ENCODE measurements around the gene SCFD1.
"Not testable (repeated sequence)": the region's sequence is repeated elsewhere in the genome, so short reads cannot be mapped to it uniquely, and the experiment has no call there.

Gene SCFD1

DNA sequence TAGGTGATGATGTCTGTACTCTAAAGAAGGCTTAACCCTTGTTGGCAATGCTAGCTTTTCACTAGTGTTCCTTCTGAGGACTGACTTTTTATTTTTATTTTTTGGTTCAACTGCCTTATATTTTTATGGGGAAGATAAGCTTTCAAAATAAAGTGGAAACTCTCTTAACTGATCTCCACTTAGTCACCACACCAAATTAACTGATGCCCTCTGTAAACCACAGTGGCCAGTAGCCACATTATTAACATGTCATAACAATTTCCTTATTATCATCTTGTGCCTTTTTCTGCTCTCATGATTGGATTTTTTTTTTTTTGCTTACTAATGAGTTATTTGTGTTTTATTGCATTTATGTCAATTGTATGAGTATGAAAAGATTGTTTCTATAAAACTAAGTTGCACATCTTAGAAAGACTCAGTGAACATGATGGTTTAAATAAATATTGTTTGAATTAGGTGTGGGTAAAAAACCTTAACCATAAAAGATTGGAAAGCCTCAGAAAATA lies 56.9 kb downstream of the SCFD1 start:
- DNase-seq = no peak

DNA sequence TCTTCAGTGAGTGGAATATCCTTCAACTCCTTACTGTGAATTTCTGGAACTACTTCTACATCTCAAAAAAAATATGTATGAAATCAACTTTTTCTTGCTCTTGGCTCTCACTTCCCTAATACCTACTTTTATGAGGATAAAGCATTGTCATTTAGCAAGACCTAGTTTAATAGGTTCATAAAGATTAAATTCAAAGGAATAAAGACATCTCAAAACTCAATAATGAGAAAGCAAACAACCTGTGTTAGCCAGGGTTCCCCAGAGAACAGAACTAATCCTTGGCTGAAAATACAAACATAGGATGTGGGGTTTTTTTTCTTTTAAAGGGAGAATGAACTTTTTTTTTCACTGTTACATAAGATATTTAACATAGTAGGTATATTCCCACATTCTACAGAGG lies 57.9 kb downstream of the SCFD1 start:
- no peak for DNase-seq

DNA sequence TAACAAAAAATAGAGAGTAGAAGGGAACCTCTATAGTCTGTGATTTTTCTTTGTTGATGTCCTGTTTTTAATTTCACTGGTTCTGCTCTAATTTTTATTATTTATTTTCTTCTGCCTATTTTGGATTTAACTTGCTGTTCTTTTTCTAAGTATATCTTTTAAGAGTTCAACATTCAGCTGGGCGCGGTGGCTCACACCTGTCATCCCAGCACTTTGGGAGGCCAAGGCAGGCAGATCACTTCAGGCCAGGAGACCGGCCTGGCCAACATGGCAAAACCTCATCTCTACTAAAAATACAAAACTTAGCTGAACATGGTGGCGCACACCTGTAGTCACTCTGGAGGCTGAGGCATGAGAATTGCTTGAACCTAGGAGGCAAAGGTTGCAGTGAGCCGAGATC lies 58.7 kb downstream of the SCFD1 start:
- DNase-seq = not testable (repeated sequence)

DNA sequence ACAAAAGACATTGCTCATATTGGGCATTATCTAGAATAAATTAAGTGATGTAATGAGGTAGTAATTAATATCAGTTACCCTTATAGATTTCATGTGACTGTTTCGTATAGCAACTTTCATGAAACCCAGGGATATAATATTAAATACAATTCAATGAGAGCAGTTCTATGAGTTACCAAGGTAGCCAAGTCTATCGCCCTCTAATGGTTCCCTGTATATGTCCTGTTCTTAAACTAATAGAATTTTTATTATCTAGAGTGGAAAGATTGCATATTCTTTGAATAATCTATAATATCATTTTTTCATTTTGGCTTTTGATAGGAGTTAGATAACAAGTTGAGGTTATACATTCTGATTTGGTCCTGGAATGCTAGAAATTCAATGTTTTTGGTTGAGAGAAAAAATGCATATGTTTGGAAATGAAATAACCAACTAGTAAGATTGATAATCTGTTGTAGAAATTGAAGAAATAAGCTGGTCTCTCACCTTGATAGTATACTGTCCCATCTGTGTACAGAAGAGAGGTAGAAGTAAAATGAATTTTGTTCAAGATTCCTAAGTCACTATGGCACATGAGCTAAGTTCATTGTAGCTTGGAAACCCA lies 59.7 kb downstream of the SCFD1 start:
- no peak for DNase-seq

DNA sequence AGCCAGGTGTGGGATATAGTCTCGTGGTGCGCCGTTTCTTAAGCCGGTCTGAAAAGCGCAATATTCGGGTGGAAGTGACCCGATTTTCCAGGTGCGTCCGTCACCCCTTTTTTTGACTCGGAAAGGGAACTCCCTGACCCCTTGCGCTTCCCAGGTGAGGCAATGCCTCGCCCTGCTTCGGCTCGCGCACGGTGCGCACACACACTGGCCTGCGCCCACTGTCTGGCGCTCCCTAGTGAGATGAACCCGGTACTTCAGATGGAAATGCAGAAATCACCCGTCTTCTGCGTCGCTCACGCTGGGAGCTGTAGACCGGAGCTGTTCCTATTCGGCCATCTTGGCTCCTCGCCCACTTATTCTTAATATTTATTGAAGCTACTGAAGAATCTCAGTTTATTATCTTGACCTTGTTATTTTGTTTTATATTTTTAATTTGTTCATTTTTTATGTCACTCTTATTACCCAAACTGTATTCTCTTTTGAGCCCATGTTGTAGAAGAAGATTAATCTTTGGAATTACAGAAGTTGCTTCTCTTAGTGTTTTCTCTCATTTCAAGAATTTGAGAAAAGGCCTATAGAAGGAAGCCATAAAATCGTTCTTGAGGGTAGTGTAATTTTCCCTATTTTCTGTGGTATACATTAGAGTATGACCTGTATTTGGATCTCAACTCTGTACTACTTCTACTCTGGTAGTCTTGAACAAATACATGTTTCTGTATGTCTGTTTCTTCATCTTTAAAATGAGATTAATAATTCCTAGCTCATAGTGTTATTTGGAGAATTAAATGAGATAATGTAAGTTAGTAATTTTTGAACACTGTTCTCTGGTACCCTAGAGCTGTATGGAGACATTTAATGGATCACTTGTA lies 68.6 kb downstream of the SCFD1 start:
- DNase-seq = peak; percentile 59

DNA sequence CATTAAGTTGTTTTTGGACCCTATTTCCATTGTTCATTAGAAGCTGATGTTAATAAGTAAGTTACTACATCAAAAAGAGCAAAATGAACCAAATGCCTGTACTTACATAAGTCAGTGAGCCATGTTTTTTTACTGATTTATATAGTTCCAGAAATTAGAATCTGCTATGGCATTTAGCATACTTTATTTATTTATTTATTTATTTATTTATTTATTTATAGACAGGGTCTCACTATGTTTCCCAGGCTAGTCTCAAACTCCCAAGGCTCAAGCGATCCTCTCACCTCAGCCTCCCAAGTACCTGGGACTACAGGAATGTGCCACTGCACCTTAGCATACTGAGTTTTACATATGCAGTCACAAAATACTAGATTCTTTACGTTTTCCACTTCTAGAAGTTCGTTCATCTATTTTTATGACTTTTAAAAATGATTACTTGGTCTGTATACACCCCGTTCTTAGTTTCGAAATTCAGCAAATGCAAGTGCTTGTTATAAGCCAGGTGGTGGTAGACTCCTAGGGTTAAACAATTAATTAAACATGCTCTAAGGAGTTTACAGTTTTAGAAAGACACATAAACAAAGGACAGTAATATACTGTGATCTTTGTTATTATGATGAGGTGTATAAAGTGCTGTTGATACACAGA lies 69.8 kb downstream of the SCFD1 start:
- DNase-seq = no peak

DNA sequence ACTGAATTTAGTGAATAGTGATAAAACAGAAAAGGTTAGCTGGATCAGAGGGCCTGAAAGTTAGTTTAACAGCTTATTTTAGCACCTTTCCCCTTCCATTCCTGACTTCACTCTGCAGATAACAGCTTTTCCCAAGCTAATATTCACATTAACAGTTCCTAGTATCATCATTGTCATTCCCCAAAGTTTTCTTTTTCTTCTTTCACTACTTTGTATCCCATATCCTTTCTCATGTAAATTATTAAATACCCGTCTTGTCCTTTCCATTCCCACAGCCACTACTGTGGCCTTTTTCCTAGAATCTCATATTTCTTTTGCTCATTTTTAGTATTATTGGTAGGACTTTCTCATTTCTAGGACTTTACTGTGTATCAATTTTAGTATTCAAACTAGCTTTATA lies 70.5 kb downstream of the SCFD1 start:
- DNase-seq = no peak

DNA sequence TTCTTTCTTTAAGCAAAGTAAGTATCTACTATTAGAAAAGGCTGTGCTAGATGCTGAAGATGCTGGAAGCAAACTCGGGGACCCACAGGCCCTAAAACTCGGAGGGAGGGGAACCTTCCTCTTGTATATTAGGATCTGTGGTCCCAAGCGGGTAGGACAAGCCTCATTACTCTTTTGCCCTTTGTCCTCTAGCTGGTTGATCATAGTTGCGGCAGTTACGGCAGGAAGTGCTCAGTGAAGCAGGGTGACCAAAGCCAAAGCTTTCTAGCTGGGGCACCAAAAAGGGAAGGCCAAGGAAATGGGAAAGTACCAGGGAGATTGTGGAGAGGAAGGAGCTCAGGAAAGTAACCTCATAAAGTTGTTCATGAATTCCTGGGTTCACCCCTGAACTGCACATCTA lies 76.3 kb downstream of the SCFD1 start:
- no peak for DNase-seq

DNA sequence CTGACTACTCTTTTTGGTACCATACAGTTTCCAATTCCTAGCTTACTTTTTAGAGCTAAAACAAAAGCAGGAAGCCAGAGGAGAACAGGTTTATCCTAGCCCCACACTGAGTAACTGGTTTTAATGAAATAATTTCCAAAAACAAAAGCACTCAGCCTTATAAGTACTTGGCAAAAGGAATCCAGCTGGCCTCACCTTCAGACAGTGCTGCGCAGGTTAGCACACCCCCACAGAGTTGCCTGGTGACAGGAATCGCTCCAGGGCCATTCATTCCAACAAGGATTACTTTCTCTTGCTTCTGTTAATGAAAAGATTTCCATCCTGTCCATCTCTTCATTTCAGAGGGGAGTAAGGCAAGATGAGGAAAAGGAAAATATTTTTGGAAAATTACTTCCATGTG lies 84.6 kb downstream of the SCFD1 start:
- DNase-seq = no peak

DNA sequence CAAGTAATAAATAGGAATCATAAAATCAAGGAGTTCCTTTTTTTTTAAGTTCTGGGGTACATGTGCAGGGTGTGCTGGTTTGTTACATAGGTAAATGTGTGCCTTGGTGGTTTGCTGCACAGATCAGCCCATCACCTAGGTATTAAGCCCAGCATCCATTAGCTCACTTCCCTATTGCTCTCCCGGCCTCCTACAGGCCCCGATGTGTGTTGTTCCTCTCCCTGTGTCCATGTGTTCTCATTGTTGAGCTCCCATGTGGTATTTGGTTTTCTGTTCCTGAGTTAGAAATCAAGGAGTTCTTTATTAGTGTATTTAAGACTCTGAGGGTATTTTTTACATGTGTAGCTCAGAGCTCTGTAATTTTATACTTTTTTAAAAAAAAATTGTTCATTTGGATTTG lies 86.0 kb downstream of the SCFD1 start:
- DNase-seq = no peak

DNA sequence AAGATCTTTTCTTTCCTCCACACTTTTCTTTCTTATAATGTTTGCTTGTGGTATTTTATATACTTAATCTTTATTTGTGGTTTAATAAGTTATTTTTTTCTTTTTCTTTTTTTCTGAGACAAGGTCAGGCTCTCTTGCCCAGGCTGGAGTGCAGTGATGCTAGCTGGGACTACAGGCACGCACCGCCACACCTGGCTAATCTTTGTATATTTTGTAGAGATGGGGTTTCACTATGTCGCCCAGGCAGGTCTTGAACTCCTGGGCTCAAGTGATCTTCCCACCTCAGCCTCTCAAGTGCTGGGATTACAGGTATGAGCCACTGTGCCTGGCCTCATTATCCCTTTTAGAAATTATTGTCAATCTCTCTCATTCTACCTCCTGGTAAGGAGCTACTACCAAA lies 87.1 kb downstream of the SCFD1 start:
- no peak for DNase-seq

DNA sequence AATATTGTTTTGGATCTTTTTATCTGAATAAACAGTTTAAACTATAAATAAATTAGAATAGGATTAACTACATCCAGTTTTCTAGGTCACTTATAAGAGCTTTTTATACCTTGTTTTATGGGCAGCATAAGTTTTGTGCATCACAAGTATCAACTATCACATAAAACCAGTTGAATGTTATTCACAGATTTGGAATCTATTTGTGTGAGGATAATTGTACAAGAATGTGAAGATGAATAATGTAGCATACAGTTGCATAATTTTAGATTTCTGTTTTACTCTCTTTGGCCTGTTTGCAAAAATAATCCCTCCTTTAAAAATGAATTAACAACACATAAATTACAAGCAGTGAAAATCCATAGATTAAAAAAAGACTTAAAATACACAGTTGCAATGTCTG lies 88.8 kb downstream of the SCFD1 start:
- no peak for DNase-seq

DNA sequence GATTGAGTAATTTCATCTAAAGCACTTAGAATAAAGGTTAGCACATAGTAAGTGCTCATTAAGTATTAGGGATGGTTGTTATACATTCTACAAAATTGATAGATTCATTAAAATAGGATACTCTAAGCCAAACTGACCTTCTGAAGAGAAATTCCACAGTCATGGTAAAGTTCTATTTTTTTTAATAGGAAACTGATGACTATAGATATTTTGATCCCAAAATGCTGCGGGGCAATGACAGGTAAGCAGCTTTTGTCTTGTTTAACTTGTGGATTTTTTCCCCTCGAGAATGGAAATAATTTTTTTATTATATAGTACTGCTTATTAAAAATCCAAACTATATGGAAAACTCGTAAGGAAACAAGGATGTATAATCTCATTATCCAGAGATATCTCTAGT lies 97.0 kb downstream of the SCFD1 start:
- DNase-seq = no peak

DNA sequence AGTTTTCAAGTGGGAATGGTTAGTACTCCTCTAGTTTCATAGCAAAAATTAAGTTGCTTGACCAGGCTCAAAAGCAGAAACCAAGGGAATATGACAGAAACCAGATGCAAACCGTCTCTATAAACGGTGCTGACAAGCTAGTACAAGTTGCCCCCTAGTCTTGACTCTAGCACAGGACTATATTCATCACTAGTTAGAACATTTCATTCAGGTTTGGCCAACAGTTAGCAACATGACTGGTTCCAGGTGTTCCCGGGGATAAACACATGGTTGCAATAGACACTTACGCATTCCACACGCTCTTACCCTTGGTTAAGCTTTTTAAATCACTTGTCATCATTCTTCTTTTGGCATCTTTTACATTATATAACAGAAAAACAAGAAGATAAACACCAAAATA lies 103.6 kb downstream of the SCFD1 start:
- no peak for DNase-seq

DNA sequence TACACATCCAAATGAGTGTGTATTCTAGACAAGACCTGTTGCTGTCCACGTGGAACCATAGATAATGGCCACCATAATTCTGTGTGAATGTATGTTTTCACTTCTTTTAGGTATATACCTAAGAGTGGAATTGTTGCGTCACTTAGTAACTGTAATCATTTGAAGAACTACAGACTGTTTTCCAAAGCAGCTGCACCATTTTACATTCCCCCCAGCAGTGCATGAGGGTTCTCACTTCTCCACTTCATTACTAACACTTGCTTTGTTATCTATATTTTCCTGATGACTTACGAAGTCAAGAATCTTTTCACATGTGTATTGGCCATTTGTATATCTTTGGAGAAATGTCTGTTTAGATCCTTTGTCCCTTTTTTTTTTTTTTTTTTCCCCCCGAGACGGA lies 106.4 kb downstream of the SCFD1 start:
- DNase-seq = no peak

DNA sequence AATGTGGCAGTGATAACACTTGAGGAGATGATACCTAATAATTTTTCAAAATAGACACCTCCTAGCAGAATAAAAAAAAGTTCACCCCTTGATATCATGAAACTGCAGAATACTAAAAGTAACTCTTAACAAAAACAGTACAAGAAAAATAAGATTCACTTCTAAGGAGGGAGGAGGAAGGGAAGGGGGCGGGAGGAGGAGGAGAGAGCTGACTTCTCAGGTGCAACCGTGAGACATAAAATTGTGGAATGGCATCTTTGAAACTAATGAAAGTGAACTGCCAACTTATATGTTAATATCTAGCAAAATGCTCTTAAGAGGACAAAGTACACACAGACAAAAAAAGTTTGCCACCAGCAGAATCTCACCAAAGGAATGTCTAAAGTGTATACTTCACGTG lies 115.8 kb downstream of the SCFD1 start:
- DNase-seq = no peak

DNA sequence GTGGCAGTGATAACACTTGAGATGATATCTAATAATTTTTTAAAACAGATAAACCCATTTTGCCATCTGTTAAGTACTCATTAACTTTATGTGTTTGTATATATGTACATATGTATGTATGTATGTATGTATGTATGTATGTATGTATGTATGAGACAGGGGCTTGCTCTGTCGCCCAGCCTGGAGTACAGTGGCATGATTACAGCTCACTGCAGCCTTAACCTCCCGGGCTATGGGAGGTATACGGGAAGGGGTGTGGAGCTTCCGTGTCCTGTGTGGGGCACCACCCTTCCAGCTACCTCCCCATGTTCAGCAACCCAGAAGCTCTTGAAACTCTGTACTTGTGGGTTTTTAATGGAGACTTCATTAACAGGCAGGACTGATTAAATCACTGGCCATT lies 116.9 kb downstream of the SCFD1 start:
- no peak for DNase-seq

DNA sequence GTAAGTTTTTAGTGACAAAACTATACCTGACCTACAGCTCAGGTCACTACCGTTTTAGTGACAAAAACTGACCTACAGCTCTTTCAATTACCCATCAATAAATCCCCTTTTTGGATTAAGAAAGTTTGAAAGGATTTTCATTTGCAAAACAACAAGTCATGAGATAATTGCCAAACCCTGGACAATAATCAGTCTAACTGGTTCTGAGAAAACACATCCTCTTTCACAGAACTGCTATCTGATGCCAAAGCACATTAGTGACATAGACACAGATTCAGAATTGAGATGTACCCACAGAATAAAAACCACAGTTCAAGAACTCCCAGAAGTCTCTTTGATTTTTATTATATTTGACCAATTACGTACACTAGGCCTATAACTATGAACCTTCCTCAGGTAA lies 126.2 kb downstream of the SCFD1 start:
- no peak for DNase-seq

DNA sequence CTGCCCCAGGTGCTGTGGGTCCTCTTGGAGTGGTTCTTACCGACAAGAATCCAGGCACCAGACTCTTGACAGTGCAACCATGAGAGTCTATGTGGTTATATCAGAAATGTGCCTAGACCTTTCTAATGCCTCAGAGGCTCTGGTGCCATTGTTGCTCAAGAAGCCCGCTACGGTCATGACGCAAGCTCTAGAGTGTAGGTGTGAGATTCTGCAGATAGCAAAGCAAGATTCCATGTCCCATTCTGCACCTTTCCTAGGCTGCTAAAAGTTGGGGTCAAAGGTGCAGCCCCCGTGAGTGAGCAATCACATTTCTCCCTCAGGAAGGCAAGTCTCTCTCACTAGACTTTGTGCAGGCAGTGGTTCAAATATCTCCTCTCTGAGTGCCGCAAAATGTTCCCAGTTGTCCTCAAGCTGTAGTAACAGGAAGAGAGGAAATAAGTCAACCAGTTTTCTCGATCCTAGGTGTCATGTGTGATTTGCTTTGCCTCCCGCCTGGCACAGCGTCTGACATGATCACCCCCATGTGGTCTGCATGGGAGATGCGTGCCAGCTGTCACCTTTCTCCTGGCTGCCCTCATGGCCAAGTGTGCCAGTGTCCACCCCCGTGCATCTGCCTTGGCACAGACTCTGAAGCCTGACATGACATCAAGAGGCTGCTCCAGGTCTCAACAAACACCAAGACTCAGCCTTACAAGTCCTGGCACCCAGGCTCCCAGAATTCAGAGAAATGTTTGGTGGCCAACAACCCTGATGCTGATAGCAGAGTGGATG lies 129.7 kb downstream of the SCFD1 start:
- no peak for DNase-seq

DNA sequence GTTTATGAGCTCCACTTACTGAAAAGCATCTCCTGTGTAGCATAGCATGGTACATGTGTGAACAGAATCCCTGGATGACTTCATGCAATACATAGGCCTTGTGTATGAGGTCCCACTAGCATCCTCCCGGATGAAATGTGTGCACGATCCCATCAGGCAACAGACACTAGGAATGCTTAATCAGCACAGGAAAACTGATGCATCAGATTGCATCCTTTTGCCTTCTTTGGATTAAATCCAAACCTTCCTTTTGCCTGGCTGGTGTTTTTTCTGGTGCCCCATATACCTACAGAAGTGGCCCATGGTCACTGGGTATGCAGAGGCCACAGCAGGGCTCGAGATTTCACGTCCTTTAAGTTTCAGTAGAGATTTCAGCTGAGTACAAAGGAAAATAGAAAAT lies 131.3 kb downstream of the SCFD1 start:
- DNase-seq = no peak

DNA sequence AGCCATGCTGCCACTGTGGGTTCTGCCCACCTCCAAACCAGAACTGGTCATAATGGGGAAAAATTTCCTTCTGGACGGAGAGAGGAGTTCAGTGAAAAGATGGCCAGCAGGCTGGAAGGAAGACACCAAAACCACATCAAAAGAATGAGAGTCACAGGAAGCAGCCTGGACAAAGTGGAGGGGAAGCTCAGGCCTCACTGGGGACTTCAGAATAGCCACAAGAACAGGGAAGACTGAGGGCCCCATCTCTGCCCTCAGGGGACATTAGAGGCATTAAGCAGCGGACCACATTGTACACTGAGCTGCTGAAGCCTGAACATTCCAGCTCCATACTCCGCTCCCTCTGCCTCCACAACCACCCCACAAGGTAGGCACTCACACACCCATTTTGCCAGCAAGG lies 132.7 kb downstream of the SCFD1 start:
- no peak for DNase-seq

DNA sequence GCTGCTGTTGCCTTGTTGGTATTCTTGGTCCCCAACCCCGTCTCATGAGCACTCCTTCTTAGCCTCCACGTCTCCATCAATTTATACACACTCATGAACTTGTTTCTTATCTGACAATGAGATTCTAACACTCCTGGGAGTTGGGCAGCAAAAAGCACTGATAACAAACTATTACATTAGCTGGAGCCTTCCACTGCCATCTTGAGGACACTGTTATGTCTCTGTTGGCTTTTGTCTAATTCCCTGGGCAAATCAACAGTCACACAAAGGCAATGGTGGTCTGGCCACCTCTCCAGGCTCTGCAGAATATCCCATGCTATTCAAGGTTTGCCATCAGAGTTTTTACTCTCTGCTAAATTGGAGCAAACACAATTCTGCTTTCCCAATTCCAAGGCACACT lies 134.5 kb downstream of the SCFD1 start:
- no peak for DNase-seq

DNA sequence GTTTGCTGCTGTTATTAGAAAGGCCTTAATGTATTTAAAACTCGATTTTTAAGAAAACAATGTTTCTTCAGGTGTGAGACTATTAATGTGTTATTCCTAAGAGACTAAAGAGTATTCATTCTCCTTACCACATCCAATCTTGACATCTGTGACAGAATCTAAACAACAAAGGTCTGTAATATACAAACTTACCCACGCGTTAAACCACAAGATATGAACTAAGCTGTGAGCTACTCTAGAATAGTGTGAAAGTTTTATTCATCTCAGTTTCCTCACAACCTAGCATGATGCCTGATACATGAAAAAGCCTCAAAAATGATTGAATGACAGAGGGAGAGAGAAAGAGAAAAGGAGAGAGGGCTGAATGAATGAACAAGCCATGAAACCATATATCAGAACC lies 135.0 kb downstream of the SCFD1 start:
- no peak for DNase-seq
